NCI-H128 (cell line): ENCODE results near the gene SART1.

ENCODE experiments used
- DNase-seq: peaks from one replicate; lab custom pipeline; 2025; ENCODE audit not compliant: unreplicated experiment; lab: John Stamatoyannopoulos, UW

The SART1 gene

DNA sequence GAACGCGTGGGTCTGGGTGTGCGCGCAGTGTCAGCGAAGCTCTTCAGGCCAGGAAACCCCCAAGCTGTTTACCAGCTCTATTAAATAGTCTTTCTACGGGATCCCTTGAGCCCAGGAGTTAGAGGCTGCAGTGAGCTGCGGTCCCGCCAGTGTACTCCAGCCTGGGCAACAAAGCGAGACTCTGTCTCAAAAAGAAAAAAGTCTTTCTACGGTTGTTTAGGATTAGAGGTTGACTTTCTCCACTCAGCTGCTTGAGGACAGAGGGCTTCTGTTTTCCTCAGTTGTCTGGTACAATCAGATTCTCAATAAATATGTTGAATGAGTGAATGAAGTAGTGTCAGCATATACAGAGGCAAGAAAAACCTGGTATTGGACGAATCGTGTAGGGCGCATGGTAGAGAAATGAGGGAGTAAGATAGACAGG is 619 bp downstream of the SART1 start:
- DNase-seq, result no peak

- DNase-seq, result no peak
Measured at GRCh38 chr11:65964906-65965305, 3.4 kb downstream of the SART1 start.

GRCh38 chr11:65965986-65966762 is 4.6 kb downstream of the SART1 start:
- DNase-seq, result no peak

DNA sequence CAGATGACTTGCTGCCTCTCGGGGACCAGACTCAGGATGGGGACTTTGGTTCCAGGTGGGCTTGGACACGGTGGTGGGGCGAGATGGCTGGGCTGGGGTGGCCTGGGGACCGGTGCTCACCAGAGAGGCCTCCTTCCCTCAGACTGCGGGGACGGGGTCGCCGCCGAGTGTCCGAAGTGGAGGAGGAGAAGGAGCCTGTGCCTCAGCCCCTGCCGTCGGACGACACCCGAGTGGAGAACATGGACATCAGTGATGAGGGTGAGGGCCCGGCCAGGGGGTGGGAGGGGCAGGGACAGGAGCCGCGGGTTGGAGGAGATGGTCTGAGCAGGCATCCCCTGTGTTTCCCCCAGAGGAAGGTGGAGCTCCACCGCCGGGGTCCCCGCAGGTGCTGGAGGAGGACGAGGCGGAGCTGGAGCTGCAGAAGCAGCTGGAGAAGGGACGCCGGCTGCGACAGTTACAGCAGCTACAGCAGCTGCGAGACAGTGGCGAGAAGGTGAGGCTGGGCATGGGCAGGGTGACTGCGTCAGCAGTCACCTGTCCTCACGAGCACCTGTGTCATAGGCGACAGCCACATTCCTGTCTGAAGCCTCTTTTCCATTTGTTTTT is 5.9 kb downstream of the SART1 start:
- no peak for DNase-seq

DNA sequence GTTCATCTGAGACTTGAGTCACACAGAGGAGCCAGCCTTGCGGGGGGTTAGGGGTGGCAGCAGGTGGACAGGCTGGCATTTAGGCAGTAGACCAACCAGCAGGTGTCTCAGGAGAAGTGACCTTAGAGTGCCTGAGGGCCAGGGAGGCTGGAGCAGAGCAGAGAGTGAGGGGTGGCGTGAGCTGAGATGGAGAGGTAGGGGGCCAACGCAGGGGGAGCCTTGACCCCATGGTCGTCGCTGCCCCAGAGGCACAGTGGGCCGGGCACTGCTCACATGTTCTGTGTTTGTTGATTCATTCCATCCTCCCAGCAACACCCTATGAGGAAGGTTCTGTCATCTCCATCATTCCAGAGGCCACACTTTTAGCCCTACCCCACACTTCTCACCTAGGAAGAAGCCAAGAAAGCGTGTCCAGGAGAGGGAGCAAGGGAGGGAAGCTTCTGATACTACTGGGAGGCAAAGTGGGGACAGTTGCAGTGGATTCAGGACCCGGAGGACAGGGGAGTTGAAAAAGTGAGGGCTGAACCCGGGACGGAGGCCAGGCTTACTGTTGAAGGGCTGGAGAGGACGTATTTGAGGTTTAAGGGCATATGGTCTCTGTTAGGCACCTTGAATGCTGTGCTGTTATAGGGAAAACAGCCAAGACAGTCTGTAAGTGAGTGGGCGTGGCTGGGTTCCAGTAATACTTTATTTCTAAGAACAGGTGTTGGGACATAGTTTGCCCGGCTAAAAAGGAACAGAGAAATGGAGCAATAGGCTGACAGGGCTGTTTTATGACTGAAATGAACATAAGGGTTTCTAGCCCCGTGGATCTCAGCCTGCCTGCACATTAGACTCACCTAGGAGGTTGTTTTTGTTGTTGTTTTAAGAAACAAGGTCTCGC is 7.3 kb downstream of the SART1 start:
- DNase-seq, result no peak

GRCh38 chr11:65972116-65972515 is 10.6 kb downstream of the SART1 start:
- DNase-seq, result no peak

GRCh38 chr11:65973439-65974110 is 12.0 kb downstream of the SART1 start:
- no peak for DNase-seq

DNA sequence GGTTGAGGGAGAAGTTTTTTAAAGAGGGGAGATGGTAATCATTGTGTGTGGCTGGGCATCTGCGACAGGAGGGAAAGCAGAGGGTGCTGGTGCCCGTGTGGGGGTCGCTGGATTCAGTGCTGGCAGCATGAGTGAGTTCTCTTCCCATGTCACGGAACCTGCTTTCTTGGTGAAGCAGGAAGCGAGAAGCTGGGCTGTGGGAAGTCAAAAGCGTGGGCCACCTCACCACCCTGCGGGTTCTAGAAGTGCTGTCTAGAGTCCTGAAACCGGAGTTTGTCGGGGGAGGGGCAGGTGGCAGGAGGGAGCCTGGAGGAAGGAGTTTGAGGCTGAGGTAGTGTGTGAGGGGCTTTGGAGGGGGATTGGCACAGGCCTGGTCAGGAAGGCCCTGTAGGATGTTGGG is 14.2 kb downstream of the SART1 start:
- no peak for DNase-seq

GRCh38 chr11:65976216-65977176 is 15.0 kb downstream of the SART1 start:
- DNase-seq, result no peak

- no peak for DNase-seq
Measured at GRCh38 chr11:65977621-65978390, 16.3 kb downstream of the SART1 start.

DNA sequence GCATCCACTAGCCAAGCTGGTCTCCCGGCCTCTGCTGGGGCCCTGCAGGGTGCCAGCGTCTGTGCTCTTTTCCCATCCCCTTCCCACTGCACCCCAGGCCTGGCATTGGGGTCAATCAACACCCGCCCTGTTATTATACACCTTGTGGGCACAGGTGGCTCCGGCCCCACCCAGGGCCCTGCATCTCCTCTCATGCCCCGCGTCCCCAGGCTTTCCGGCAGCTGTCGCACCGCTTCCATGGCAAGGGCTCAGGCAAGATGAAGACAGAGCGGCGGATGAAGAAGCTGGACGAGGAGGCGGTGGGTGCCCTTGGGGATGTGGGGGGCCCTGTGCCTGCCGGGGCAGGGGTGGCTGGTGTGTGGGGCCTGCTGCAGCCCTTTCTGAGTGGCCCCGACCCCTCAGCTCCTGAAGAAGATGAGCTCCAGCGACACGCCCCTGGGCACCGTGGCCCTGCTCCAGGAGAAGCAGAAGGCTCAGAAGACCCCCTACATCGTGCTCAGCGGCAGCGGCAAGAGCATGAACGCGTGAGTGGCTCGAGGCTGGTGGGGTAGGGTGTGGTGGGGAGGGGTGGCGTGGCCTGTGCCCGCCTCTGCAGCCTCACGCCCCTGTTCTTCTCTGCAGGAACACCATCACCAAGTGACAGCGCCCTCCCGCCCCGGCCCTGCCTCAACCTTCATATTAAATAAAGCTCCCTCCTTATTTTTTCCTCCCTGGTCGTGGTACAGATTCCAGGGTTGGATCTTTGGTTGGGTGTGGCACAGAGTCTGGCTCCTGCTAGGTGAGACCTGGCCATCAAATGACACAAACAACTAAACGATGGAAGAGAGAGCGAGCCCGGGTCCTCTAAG is 17.1 kb downstream of the SART1 start:
- DNase-seq, result no peak

GRCh38 chr11:65979261-65979759 is 17.8 kb downstream of the SART1 start:
- no peak for DNase-seq

GRCh38 chr11:65981101-65981740 is 19.7 kb downstream of the SART1 start:
- DNase-seq, result no peak

DNA sequence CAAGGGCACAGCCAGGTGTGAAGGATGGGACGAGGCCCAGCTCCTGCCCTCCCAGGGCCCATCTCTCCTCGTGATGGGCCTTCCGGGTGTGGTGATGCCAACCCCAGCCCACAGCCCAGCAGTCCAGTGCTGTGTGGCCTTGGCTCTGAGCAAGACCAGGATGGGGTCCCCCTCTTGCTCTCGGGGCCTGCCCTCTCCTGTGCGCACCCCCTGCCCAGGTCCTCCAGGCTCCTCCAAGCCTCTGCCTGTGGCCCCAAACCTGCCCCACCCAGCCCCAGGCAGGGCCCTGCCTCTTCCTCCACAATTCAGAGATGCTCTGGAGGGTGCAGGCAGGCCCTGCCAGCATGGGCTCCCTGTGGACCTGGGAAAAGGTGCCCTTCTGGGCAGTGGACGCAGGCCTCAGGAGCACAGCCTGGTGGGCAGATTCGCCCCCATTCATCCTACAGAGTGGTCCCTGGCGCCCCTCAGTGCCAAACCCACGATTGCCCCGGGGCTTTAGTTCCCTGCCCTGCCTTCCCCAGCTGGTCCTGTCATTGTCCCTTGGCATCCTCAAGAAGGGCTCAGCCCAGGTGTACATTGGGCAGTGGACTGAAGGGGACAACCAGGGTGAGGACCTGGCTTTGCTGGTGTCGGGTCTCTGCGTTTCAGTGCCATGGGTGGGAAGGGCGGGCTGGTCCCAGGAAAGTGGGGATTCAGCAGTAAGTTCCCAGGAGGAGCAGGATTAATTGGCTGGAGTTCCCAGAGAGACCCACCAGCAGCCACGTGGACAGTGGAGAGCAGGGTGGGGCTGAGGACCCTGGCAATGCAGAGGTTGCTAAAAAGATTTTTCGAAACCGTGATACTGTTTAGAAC is 20.7 kb downstream of the SART1 start:
- no peak for DNase-seq

GRCh38 chr11:65982824-65983588 is 21.5 kb downstream of the SART1 start:
- no peak for DNase-seq

GRCh38 chr11:65983589-65983987 is 22.1 kb downstream of the SART1 start:
- no peak for DNase-seq
